Left ventricle myocardium inferior (tissue), 1 donor: ENCODE results near the gene CSMD2. TPM values are rescaled to one million over a fixed set of nuclear protein-coding genes. Genes with fewer than 3 reads are reported as not detected.
A peak's percentile ranks its signal among the peaks of the same experiment; 100 is the strongest.

Source experiments
- DNase-seq: peaks from one replicate; pipeline ENCODE4 v3.0.0-alpha.2; 2020
- H3K27ac ChIP-seq: fragments of 200-600 bp; replicated peaks from 2 replicates; pipeline ENCODE4 v1.8.0; 2021
- H3K27me3 ChIP-seq: fragments of 200-600 bp; 2 replicates; pipeline ENCODE4 v1.8.0; 2021; ENCODE audit warnings: low read depth
- H3K36me3 ChIP-seq: fragments of 200-600 bp; 2 replicates; pipeline ENCODE4 v1.8.0; 2021
- H3K4me1 ChIP-seq: fragments of 200-600 bp; 2 replicates; pipeline ENCODE4 v1.8.0; 2021
- H3K4me3 ChIP-seq: fragments of 200-600 bp; 2 replicates; pipeline ENCODE4 v1.8.0; 2021; ENCODE audit warnings: mild to moderate bottlenecking, moderate library complexity
- H3K9me3 ChIP-seq: fragments of 200-600 bp; replicated peaks from 2 replicates; pipeline ENCODE4 v1.8.0; 2021
- CTCF ChIP-seq: fragments of 200-600 bp; IDR thresholded peaks from 2 replicates; pipeline ENCODE4 v1.8.0; 2021; ENCODE audit warnings: antibody characterized with exemption, mild to moderate bottlenecking, borderline replicate concordance
- intact Hi-C: fragments of 100-400 bp; cut with micrococcal nuclease; formaldehyde crosslinking; loops from one replicate; pipeline ENCODE4 v1.11.0; 2022
- total RNA-seq: library from RNA; stranded (reverse); fragmentation: NEBNext Ultra II Directional; extraction: Animal tissue kit (Norgen Biotek cat#: 25700); gene quantifications from one replicate; pipeline ENCODE4 v1.2.1, GENCODE V29; 2021
- donor health status: DM: no; HTN: yes; CAD: no; lungs with severe emphysema.

Gene CSMD2
- total RNA-seq, 1 donor from 2014 or later = 0.14 TPM

- Histone ChIP-seq H3K9me3 (peaks cover 11% of the 10 kb centered on the region), H3K27me3 (peaks cover 4% of the 10 kb centered on the region), H3K27ac (no peak overlapping the region), H3K4me1 (peaks cover 6% of the 10 kb centered on the region), H3K36me3 (no peaks in the 10 kb centered on the region), H3K4me3 (no peak overlapping the region)
- peak; percentile 40 for DNase-seq
- intact Hi-C loops = no loop called here
- no peak for TF ChIP-seq CTCF
Measured at GRCh38 chr1:33649759-33650158, 515.3 kb downstream of the CSMD2 start.

DNA sequence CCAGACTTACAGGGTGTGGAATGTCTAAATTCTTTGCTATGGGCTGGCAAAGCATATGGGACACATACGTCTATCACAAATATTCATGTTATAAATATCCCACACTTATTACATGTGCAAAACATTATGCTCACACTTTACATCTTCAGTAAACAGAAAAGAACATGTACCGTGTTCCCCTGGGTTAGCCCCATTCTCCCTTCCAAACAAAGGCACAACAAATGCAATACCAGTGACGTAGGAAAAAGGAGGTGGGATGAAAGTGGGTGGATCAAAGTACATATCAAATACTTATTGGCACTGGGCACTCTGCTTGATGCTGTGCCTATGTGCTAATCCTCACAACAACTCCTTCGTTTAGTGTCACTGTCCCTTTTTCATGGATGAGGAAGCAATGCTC, 521.8 kb downstream of the CSMD2 start:
- peaks cover 3% of the 10 kb centered on the region for H3K9me3 ChIP-seq
- TF ChIP-seq CTCF = no peak
- no peak overlapping the region for H3K27ac ChIP-seq
- no peak for DNase-seq
- intact Hi-C loops = no loop called here
- no peaks in the 10 kb centered on the region for H3K4me1 ChIP-seq
- H3K36me3 ChIP-seq = no peaks in the 10 kb centered on the region
- no peak overlapping the region for H3K4me3 ChIP-seq
- H3K27me3 ChIP-seq = peaks cover 19% of the 10 kb centered on the region

GRCh38 chr1:33641104-33641830, 523.8 kb downstream of the CSMD2 start:
- peak; percentile 59 for TF ChIP-seq CTCF
- no peak for DNase-seq

DNA sequence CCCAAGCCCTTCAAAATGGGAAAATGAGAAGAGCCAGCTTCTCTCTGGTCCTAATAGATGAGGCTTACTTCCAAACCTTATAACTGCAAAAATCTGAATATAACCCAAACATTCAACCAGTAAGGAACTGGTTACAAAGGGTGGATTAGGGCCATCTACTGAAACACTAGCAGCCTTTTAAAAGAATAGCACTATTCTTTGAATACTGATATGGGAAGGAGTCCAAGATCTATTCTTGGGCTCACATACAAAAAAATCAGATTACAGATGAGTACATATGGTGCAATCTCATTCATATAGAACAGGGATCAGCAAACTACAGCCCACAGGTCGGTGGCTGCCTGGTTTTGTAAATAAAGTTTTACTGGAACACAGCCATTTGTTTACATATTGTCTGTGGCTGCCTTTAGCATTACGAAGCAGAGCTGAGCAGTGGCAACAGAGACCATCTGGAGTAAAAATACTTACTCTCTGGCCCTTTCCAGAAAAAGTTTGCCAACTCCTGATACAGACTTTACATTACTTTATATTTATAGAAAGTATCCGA, 524.8 kb downstream of the CSMD2 start:
- no peak for DNase-seq
- Histone ChIP-seq H3K4me1 (no peaks in the 10 kb centered on the region), H3K27ac (no peak overlapping the region), H3K36me3 (no peaks in the 10 kb centered on the region), H3K4me3 (no peak overlapping the region), H3K9me3 (no peaks in the 10 kb centered on the region), H3K27me3 (peaks cover 28% of the 10 kb centered on the region)
- intact Hi-C loops = no loop called here
- TF ChIP-seq CTCF = no peak

More at GRCh38 chr1:33641104-33641830, 523.8 kb downstream of the CSMD2 start:
- intact Hi-C loops = no loop called here
- Histone ChIP-seq H3K4me1 (no peaks in the 10 kb centered on the region), H3K9me3 (no peaks in the 10 kb centered on the region), H3K4me3 (no peak overlapping the region), H3K27me3 (peaks cover 28% of the 10 kb centered on the region), H3K27ac (no peak overlapping the region), H3K36me3 (no peaks in the 10 kb centered on the region)

GRCh38 chr1:33637846-33638440, 527.1 kb downstream of the CSMD2 start:
- no peak for TF ChIP-seq CTCF
- no peak for DNase-seq
- Histone ChIP-seq H3K9me3 (no peaks in the 10 kb centered on the region), H3K27me3 (peaks cover 17% of the 10 kb centered on the region), H3K4me1 (peaks cover 4% of the 10 kb centered on the region), H3K36me3 (no peaks in the 10 kb centered on the region), H3K27ac (no peak overlapping the region), H3K4me3 (no peak overlapping the region)
- intact Hi-C loops = no loop called here
